HG03378 (cell line): Measurements from ENCODE around the gene TSPYL1.
A peak's percentile ranks its signal among the peaks of the same experiment; 100 is the strongest.
"Not testable (repeated sequence)": the region's sequence is repeated elsewhere in the genome, so short reads cannot be mapped to it uniquely, and the experiment has no call there.

Experiments used
- ATAC-seq: cut with Tn5 transposase; IDR thresholded peaks from one replicate; pipeline ENCODE4 v1.9.1; 2021; ENCODE audit warnings: mild to moderate bottlenecking, moderate library complexity; ENCODE audit not compliant: unreplicated experiment

TSPYL1 gene

DNA sequence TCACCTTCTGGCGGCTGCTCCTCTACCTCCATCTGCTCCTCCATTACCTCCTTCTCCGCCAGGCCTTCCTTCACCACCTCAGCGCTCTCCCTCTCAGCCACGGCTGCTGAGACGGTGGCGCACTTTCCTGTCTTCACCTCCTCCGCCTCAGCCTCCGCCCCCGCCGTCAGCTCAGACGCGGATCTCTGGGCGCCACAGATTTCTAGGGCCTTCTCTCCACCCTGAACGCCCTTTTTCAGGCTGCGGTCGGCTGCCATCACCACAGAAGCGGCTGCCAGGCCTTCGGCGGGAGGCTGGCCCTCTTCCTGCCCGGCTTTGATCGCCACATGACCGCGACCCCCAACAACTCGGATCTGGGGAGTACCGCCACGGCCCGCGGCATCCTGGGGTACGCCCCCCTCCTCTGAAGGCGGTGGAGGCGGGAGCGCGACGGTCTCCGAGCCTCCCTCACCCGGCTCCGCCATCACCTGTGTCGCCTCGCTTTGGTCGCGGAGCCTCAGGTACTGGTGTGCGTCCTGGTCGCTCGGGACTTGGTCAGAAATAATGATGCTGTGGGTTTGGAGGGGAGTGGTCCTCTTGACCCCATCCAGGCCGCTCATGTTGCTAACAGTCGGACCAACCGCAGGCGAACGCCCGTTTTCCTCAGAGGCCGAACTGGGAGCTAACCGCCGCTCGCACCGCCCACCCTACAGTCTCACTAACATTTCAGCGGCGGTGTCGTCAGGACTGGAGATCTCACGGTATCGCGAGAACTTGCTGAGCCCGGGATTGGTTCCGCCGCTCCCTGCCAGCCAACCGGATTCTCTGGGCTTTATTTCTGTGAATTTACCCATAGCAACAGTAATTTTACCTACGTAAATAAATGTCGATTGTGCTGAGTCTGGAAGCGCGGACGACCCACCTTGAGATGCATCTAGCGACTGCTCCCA, at the start of gene TSPYL1:
Gene TSPYL1 (minus strand): TSS at position 699 of the 929 bp plus-strand sequence. CDS start 100 bp downstream, at position 599.
- peak; percentile 96 for ATAC-seq

DNA sequence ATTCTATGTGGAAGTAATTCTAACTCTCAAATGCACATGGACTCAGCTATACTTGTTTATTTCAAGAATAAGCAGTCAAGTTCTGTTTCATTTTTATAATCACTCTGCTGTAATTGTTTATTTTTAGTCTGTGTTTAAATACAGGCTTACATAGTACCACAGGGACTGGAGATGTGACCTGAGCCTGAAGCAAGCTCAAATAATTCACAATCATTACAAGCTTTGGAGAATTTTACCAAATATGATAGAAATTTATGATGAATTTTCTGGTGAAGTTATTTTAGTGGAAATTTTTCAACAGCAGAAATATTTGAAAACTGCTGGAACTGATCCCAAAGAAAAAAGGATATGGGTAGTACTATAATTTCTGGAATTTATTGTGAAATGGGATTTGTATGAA, 49.4 kb upstream of the TSPYL1 start:
- ATAC-seq, result no peak

DNA sequence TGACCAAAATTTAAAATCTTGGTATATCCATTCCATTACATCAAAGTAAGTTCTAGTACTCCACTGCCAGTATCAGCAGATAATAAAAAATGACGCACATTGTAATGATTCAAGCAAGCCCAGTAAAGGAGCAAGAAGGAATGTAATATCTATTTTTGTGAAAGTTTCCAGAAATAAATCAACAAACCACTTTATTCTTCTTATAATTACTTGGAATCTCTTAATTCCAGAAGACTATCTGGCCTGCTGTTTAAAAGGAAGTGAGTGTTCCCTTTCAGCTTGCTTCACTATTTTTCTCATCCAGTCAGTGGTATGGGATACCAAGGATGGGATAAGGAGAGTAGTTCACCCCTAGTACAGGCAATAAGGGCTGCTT, 48.8 kb upstream of the TSPYL1 start:
- no peak for ATAC-seq

DNA sequence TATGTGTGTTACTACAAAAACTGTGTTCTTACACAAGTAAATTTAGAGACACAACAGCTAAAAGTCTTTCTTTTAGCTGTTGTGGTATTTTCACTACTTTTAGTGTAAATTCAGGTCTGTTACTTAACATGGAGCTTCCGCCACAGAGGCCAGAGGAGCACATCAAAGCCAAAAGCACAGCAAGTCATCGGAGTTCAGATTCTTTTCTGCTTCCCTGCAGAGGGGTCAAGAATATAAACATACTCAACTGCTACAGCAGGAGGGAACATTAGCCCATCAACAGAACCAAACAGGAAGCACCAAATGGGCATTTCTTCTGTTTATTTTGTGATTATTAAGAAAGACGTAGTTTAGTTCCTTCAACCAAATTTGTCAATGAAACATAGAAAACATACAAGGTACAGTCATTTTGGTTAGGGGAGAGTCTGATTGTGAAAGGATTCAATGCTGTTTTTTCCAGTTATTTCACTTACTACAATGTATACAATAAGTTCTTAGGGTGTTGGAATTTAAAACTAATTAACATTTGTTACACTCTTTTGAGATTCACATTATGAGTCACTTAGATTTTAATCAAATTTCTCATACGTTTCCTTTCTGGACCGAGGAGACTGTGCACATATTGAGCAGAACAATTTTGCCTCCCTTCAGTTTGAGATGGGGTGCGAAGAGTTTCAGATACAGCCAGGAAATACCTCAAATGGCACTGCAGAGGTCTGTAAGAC, 48.2 kb upstream of the TSPYL1 start:
- no peak for ATAC-seq

DNA sequence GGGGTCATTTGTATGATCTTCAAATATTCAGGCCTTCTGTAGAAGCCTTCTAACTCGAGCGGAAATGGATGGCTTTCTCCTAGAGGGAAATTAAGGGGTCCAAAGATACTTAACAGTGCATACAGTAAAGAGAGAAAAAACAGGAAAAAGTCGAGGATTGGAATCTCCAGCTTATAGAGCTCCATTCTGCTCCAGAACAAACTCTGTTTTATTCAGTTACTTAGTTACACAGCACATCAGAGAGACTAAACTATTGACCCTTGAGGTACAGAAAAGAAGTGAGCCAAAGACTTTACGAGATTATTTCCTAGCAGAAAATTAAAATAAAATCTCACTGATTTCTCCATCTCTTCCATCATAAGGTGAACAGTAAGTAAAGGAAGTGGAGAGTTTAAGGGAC, 47.3 kb upstream of the TSPYL1 start:
- ATAC-seq, result no peak

DNA sequence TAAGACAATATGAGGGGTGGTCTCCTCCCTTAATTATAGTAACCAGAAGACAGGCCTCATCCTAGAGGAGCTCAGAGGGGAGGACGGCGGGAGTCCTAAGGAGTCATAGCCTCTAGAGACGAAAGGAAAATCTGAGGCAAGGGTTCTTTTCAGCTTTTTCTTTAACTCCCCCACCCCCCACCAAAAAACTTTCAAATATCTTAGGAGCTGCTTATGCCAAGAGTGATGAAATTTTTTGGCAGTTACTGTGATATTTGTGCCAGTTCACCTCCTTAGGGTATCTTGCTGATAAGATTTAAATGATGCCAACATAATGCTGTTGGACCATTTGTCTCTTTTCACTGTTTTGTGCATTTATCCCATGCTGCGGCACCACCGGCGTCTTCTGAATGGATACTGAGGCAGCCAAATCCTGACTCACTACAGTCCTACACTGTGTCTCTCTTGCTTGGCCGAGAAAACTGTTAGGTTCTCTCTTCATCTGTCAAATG, 46.5 kb upstream of the TSPYL1 start:
- ATAC-seq, result no peak

DNA sequence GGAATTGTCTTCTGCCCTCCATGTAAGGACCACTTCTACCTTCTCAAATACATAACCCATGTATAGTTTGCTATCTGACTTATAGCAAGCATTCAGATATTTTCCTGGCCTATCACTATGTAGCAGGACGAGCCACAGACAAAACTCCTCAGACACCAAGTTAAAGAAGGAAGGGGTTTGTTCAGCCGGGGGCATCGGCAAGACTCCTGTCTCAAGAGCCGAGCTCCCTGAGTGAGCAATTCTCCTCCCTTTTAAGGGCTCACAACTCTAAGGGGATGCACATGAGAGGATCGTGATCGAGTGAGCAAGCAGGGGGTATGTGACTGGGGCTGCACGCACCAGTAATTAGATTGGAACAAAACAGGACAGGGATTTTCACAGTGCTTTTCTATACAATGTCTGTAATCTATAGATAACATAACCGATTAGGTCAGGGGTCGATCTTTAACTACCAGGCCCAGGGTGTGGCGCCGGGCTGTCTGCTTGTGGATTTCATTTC, 46.0 kb upstream of the TSPYL1 start:
- not testable (repeated sequence) for ATAC-seq

DNA sequence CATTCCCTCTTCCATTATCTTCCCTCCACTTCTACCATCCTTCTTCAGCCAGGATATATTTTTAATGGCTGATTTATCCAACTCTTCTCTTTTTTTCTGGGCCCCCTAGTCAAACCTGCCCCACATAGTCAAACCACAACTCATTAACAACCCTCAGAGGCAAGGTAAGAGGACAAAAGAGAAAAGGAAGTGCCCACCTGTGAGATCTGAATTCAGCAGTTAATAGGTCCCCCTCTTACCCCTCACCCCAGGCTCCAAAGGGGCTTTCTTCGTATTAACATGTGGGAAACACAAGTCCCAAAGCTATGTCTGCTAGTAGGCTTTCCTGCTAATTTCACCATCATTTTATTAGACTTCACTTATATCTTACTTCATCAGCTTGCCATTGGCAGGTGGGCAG, 44.1 kb upstream of the TSPYL1 start:
- no peak for ATAC-seq

DNA sequence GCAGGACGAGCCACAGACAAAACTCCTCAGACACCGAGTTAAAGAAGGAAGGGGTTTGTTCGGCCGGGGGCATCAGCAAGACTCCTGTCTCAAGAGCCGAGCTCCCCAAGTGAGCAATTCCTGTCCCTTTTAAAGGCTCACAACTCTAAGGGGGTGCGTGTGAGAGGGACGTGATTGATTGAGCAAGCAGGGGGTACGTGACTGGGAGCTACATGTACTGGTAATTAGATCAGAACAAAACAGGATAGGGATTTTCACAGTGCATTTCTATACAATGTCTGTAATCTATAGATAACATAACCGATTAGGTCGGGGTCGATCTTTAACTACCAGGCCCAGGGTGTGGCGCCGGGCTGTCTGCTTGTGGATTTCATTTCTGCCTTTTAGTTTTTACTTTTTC, 42.2 kb upstream of the TSPYL1 start:
- ATAC-seq, result not testable (repeated sequence)

DNA sequence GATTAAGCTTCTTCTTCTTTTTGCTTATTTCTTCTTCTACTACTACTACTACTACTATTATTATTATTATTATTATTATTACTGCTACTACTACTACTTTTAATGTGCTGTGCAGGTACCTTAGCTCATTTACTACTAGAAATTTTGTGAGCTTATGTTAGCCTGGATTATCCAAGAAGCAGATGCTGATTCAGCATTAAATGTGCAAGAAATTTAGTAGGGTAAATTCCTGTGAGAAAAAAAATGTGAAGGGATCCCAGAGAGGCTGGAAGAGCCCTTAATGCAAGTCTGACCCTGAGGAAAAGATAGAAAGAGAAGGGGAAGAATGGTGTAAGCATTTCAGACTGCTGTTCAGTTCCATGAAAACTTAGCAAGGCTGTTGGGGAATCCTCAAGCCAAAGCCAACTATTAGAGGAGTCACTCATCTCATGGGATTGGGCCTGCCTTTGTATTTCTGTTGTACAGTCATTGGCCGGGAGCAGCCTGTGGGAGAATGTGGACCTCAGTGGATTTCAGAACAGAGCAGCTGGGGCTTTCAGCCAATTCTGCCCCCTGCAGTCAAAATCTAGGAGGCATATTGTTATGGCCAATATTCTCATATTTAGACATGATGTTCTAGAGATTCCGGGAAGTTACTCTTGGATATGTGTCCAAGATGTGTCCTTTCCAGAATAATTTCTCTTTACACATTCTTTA, 37.2 kb upstream of the TSPYL1 start:
- no peak for ATAC-seq

DNA sequence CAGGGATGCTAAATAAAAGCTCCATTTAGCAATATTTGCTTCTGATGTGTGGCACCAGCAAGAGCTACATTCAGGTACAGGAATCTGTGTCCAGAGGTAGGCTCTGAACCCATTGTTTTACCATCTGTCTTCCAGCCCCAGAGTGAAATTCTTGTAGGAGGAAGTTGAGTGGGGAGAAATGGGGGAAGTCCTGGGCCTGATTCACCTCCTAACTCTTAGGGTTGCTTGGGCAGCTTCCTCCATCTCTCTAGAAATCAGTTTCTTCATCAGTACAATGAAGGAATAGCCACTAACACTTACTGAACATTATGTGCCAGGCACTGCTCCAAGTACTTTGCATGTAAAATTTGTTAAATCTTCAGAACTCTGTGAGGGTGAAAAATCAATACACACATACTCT, 35.1 kb upstream of the TSPYL1 start:
- ATAC-seq, result peak; percentile 69

DNA sequence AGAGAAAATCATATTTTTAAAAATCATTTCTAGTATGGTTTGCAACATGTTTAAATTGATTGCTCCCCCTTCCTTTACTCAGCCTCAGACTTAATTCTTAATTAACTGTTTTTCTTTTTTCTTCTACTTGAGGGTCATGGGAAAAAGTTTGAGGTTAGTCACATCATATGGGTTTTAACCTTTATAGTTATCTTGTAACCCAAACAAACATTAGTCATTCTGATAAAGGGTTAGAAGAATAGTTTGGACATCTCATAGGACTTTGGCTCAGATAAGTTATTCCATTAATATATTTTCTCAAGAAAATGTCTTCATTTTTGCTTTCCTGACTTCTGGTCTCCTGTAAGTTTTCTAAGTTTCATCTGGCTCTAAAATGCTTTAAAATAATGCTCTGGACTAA, 34.5 kb upstream of the TSPYL1 start:
- peak; percentile 48 for ATAC-seq

DNA sequence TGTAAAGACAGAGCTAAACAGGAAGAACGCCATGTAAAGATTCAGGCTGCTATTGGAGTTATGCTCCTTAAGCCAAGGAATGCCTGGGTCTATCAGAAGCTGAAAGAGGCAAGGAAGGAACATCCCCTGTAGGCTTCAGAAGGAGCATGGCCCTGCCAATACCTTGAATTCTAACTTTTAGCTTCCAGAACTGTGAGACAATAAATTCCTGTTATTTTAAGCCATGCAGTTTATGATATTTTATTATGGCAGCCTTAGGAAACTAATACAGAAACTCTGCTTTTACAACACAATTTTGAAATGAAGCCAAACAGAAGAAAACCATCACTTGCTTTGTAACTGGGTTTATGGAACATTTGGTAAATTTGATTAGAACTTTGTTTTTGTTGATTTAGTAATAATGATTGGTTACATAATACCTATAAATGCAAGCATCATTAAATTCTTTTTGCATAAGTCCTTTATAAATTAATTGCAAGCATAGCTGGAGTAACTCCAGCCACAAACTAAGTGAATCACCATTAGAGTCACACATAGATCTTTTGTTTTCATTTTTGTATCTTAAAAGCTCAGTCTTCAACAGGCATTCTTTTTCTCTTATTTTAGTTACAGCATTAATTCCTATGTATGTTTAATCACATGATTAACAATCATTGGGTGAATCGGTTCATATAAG, 33.5 kb upstream of the TSPYL1 start:
- ATAC-seq, result no peak

DNA sequence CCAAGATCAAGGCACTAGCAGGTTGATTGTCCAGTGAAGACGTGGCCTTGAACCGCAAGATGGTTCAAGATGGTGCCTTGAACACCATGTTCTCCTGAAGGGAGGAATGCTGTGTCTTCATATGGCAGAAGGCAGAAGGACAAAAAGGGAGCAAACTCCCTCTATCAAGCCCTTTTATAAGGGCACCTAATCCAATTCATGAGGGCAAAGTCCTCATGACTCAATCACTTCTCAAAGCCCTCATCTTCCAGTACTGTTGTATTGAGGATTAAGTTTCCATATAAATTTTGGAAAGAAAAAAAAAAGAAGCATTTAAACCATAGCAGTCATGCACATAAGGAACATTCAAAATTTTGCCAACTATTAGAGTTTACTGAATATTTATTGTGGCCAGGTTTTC, 29.9 kb upstream of the TSPYL1 start:
- no peak for ATAC-seq

DNA sequence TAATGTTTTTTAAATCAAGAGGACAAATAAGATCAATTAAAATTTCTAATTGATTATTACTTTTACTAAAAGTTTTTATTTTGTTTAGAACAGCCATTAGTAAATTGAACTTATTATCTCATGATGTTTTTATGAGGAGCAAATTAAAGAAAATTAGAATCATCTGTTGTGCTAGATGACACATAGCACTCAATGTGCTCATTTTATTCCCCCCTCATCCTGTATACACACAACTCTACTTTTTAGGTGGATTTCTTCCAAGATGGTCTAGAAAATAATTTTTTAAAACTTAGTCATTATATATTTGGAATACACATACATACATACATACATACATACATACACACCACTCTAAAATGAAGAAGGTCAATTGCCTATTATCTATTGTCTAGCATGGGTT, 29.3 kb upstream of the TSPYL1 start:
- no peak for ATAC-seq

DNA sequence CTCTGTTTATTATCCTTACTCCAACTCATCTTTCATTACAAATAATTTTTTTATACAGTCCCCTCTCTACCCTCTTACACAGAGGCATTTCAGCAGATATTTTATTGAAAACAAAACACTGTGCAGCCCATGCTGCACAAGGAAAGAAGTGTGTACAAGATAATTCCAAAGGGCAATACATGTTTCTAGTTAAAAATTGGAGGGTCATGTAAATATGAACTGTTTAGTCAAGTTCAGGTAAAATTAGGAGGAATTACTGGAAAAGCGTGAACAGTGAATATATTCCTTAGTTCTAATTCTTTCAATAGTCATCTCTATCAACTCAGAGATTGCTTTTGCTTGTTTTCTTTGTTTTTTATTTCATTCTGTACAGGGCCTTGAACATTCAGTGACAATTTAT, 27.9 kb upstream of the TSPYL1 start:
- ATAC-seq, result no peak

DNA sequence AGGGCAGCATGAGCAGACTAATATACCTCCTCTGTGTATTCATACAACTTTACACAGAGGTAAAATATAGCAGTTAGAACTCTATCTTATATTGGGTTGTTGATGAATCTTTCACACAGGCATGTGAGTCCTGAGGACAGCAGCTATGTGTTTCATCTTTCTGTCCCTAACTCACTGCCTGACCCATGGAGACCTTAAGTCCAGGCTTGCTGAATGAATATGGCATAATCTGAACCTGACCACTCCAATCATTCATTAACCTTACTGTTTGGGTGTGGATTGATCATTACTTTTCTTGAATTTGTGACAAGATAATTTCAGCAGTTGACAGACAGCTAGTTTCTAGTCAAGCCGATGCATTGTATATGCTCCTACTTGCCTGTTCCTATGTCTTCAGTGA, 27.3 kb upstream of the TSPYL1 start:
- peak; percentile 47 for ATAC-seq

DNA sequence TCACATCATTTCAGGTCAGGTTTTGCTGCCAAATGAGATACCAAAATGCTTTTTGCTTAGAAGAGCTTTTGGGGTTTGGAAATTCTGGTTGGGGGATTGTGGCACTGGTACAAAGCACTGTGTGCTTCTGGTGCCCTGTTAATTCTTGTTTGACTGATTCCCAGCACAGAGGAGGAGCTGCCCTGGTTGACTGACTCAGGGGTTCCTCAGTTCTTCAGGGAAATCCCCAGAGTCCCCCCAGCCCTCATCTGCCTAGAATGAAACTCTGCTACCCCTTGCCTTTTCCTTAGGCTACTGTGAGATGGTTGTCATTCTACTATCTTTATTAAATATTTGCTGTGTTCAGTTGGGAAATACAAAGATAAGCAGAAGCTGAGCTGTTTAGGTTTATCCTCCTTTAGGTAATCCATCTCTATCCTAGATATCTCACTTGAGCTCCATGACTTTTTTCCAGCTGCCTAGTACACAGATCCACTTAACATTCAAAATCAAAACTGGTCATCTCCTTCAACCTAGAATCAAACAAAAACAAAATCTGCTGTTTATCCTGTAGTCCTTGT, 24.9 kb upstream of the TSPYL1 start:
- ATAC-seq, result no peak

DNA sequence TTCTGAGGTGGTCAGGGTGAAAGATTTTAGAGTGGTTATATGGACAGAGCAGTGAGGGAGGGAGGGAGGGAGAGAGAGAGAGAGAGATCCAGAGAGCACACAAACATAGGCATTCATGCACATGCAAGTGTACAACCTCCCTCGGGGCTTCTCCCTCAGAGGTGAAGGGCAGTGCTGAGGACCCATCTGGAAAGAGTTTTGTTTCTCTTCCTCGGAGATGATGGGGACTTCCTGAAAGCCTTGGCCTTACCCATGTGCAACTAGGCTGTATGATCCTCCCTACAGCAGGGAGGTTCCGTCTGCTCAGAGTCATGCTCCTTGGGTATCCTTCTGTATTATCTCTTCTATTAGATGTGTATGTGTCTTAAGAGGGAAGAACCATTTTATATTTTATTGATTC, 21.4 kb upstream of the TSPYL1 start:
- ATAC-seq, result no peak

DNA sequence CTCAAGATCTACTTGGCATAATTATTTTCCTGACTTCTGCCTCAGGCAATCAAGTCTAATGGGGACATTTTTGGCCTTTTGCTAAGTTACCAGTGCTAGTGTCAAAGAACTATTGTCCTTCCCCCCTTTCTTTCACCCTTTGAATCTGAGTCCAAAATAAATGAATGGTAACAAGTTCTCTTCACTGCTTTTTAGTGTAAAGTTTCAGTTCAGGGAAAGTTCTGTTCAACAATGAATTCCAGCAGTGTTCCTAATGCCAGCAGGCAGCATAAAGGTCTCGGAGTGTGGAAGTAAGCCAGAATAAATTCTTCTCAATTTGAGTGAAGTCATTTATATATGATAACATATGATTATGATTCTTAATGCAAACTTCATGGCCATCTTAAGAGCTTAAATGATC, 20.8 kb upstream of the TSPYL1 start:
- ATAC-seq, result no peak
